ENCODE measurements around the gene CYGB.
"Not testable (repeated sequence)": the region's sequence is repeated elsewhere in the genome, so short reads cannot be mapped to it uniquely, and the experiment has no call there.

CYGB gene

DNA sequence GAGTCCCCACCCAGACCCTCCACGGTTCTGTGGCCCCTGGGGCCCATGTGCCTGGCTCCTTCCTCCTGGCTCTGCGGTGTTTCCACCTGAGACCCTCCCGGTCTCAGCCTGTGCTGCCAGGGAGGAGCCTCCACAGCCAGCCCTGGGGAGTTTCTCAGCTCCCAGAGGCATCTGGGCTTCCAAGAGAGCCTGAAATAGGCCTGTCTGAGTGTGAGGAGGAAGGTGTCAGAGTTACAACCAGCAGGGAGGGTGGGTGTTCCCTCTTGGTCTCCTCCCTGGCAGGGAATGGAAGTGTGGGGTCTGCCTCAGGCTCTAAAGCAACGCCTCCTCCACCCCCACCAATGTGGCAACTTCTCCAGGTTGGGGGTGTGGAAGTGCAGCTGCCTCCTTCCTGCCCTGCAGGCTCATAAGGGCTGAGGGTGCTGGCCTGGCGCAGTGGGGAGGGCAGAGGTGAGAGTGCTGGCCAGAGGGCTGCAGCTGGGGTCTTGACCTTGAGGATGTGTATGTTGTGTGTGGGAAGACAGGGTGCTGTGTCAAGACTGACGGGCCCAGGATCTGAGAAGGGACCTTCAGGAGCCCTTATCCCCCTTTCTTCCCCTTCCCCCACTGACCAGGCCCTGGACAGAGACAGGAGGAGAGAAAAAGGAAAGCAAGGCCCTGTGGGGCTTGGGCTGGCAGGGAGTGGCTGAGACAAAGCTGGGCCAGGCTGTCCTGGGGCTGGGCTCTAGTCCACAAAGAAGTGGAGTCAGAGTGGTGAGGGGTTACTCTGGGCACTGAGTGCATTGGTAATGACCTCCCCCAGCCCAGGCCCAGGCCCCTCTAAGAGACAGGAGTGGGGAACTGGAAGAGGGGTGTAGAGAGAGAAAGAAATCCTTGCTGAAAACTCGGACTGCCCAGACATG lies 2.4 kb downstream of the CYGB start:
- ChIA-PET POLR2A (no interaction called here), CTCF (interaction anchor here (1.9 to 3.3 kb wide), 2 partner anchors 12 to 89 kb away, joined by 7 to 22 read pairs; no protein-coding TSS in a partner anchor)
- TF ChIP-seq CTCF (IDR thresholded peaks at IDR 0.05; ENCODE audit: insufficient read depth, low read length, missing control alignments), result no peak
- no peak for DNase-seq (ENCODE audit: low read depth, low spot score)
- no peak overlapping the region for H3K4me3 ChIP-seq (ENCODE audit: low read depth, low read length)

- DNase-seq (ENCODE audit: low read depth, low spot score); H3K4me3 ChIP-seq (ENCODE audit: low read depth, low read length); POLR2A ChIA-PET: not testable (repeated sequence)
- CTCF ChIA-PET, result interaction anchor here (1.0 to 3.3 kb wide), 2 partner anchors 10 to 12 kb away, joined by 3 to 22 read pairs; no protein-coding TSS in a partner anchor
Observed at GRCh38 chr17:76533640-76534359, 3.7 kb downstream of the CYGB start.

- no peak for DNase-seq (ENCODE audit: low read depth, low spot score)
- POLR2A ChIA-PET, result no interaction called here
- H3K4me3 ChIP-seq (ENCODE audit: low read depth, low read length), result no peak overlapping the region
- no peak for TF ChIP-seq CTCF (IDR thresholded peaks at IDR 0.05; ENCODE audit: insufficient read depth, low read length, missing control alignments)
- CTCF ChIA-PET, result interaction anchor here (1.3 to 3.3 kb wide), 3 partner anchors 8 to 9 kb away, joined by 4 to 22 read pairs (median 5); partner anchors contain the start of gene PRCD
Observed at GRCh38 chr17:76532072-76532651, 5.3 kb downstream of the CYGB start.

DNA sequence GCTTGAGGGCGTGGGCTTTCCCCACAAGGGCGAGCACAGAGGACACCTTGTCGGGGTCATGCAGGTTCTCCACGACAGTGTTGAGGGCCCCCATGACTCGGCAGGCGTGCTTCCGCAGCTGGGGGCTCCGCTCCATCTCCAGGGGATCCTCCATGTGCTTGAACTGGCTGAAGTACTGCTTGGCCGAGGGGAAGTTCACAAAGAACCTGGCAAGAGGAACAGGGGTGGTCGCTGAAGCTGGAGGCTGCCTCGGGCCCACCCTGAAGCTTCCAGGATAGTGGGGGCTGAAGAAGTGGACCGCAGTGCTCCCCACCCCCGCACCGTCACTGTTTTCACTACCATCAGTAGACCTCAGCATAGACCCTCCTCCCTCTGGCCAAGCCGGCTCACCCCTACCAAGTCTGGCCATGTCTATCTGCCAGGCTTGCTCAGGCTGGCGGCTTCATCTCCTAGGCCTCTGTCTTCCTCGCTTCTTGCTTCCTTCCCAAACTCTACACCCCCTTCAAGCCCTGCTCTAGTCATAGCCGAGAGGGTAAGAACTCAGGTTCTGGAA lies 5.9 kb downstream of the CYGB start:
- no peak overlapping the region for H3K4me3 ChIP-seq (ENCODE audit: low read depth, low read length)
- CTCF ChIA-PET, result interaction anchor here (1.3 to 4.7 kb wide), 3 partner anchors 8 to 14 kb away, joined by 4 to 46 read pairs (median 5); partner anchors contain the start of gene PRCD
- TF ChIP-seq CTCF (IDR thresholded peaks at IDR 0.05; ENCODE audit: insufficient read depth, low read length, missing control alignments), result no peak
- DNase-seq (ENCODE audit: low read depth, low spot score), result no peak
- POLR2A ChIA-PET, result no interaction called here

DNA sequence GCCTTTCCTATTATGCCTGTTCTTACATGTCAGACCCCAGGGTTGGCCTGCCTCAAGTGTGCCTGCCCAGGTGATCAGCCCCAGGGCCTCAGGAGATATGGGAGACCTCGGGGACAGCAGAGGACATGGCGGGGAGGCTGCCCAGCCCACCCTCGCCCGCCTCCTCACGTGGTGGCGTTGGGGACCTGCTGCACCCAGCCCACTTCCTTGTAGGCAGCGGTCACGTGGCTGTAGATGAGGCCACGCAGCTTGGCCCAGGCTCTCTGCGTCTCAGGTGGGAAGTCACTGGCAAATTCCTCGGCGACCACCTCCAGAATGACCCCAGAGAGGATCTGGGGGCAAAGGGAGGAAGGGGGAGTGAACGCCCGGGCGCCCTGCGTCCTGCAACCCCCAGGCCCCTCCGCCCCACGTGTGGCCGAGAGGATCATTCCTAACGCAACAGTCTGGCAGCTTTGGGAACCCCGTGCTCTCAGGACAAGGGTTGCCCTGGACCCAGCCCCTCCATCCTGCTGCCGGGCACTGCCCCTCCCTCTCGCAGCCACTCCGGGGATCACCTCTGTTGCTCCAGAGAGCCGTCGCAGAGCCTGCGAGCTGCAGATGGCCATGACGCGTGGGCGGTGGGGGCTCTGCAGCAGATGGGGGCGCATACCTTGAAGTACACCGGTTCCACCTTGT lies 6.6 kb downstream of the CYGB start:
- POLR2A ChIA-PET, result interaction anchor here (1.0 kb wide), 1 partner anchor 31 kb away, joined by 3 read pairs; no protein-coding TSS in a partner anchor

More for the DNA sequence above, 6.6 kb downstream of the CYGB start:
- H3K4me3 ChIP-seq (ENCODE audit: low read depth, low read length), result no peak overlapping the region
- no peak for TF ChIP-seq CTCF (IDR thresholded peaks at IDR 0.05; ENCODE audit: insufficient read depth, low read length, missing control alignments)
- CTCF ChIA-PET, result interaction anchor here (1.2 to 4.7 kb wide), 8 partner anchors 8 to 180 kb away, joined by 4 to 46 read pairs (median 8); partner anchors contain the start of genes MXRA7 and PRCD
- DNase-seq (ENCODE audit: low read depth, low spot score), result no peak
